GM12892 (cell line): ENCODE results near the gene IL17C.
A peak's percentile ranks its signal among the peaks of the same experiment; 100 is the strongest.

Experiments
- DNase-seq: peaks from one replicate; pipeline ENCODE4 v3.0.0; 2011; ENCODE audit not compliant: insufficient read length
- FAIRE-seq: peaks from 2 replicates; lab custom pipeline; 2011; peaks lifted over from hg19 to GRCh38; lab: Jason Lieb, UNC
- POLR2A ChIP-seq: IDR thresholded peaks from 2 replicates; pipeline ENCODE4 v1.6.1; 2011; ENCODE audit warnings: low read depth, low read length, control low read depth
- POLR2AphosphoS5 ChIP-seq: IDR thresholded peaks from 2 replicates; pipeline ENCODE4 v1.6.1; 2011; ENCODE audit warnings: low read depth, low read length, control low read depth
- TAF1 ChIP-seq: IDR thresholded peaks from 2 replicates; pipeline ENCODE4 v1.6.1; 2011; ENCODE audit warnings: low read depth, mild to moderate bottlenecking, control low read depth, low read length, borderline replicate concordance

Gene IL17C

GRCh38 chr16:88630941-88631340 is 7.4 kb upstream of the IL17C start:
- FAIRE-seq (no peak), DNase-seq (no peak)
- no peak for TF ChIP-seq TAF1
- no peak for TF ChIP-seq POLR2A
- TF ChIP-seq POLR2AphosphoS5: no peak

GRCh38 chr16:88631384-88631783 is 7.0 kb upstream of the IL17C start:
- no peak for FAIRE-seq
- TF ChIP-seq TAF1: no peak
- TF ChIP-seq POLR2AphosphoS5: no peak
- no peak for TF ChIP-seq POLR2A

DNA sequence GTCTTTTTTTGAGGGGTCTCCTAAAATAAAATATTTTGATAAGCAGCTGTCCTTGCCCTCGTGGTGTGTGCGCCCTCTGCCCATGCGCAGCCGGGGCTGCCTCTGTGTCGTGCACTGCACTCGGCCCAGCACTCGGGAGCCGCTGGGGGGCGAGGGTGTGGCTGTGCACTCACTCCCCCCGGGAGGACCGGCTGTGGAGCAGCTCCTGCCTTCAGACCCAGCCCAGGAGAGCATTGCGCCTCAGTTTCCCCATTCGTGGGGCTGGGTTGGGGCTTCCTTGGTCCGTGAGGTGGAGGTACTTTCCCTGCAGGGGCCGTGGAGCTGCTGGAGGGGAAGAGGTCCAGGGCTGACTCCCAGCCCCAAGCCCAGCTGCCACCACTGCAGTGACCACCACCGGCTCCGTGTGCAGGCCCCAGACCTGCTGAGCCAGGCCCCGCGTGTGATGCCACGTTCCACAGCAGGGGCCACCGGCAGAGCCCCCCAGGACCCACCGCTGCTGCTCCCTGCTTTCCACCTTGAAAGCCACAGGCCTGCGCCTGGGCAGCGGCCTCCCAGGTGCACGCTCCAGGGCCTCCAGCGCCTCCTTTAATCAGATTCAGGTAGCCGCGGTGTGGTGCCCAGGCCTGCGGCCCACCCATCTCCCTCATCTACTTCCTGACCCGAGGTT is 6.3 kb upstream of the IL17C start:
- FAIRE-seq (no peak), DNase-seq (no peak)
- TF ChIP-seq POLR2AphosphoS5 (no peak), TAF1 (no peak), POLR2A (no peak)

More at GRCh38 chr16:88631384-88631783, 7.0 kb upstream of the IL17C start:
- no peak for DNase-seq

GRCh38 chr16:88632587-88632930 is 5.8 kb upstream of the IL17C start:
- no peak for FAIRE-seq

DNA sequence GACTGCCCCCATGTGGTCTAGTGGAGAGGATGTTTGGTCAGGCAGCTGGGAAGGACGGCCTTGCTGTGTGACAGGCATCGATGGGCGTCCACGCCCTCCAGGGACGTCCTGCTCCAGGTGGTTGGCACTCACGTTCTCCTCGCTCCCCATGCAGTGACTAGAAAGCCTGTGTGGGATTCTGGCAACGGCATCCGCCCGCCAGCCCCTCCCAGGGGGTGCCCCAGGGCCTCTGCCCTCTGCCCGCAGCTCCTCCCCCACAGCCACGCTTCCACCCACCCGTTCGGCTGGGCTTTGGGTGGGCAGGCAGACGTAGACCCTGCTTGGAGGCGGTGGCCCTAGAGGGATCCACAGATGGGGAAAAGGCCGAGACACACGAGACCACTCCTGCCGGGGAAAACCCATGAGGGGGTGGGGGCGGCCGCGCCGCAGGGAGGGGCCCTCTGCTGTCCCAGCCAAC is 4.7 kb upstream of the IL17C start:
- TF ChIP-seq POLR2A (no peak), TAF1 (no peak), POLR2AphosphoS5 (no peak)
- FAIRE-seq: peak; percentile 93
- DNase-seq: no peak

More at GRCh38 chr16:88632587-88632930, 5.8 kb upstream of the IL17C start:
- no peak for DNase-seq
- no peak for TF ChIP-seq TAF1
- no peak for TF ChIP-seq POLR2AphosphoS5
- no peak for TF ChIP-seq POLR2A

DNA sequence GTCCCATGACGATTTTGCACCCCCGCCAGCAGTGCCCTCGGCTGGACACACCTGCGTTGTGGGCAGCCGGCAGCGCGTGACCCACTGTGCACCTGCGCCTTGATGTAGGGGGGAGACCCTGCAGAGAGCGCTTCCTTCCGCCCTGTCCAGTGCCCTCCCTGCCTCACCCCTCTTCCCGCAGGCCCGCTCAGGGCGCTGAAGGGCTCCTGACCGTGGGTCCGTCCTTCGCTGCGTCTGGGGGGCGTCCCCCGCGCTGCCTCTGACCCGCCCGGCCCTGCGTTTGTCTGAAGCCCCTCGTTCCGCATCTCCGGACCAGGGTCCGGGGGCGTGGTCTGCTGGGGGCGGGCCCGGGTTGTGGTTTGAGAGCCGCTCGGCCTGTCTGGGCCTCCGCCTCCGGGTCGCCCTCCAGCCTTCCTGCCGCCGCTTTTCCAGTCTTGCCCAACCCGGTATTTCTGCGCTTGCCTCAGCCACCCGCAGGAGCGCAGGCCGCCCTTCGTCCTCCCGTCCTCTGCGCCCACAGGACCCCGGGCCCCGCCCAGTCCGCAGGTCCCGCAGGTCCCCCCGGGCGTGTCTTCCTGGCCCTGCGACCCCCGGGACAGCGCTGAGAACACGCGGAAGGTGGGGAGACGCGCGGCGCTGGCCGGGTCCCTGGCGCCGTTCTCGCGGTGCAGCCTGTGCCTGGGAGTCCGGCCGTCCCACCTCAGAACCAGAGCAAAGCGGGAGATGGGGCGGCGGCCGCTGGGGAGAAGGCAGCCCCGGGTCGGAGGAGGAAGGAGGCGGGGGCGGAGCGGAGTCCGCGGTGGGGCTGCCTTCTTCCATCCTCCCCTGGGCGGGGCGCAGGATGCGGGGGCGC is 4.0 kb upstream of the IL17C start:
- no peak for FAIRE-seq
- TF ChIP-seq POLR2A (no peak; the same call in 1 of the 2 replicates), TAF1 (no peak), POLR2AphosphoS5 (no peak)

GRCh38 chr16:88634994-88635670 is 3.2 kb upstream of the IL17C start:
- FAIRE-seq: peak; percentile 86
- DNase-seq: no peak
- TF ChIP-seq TAF1: no peak
- no peak for TF ChIP-seq POLR2AphosphoS5
- TF ChIP-seq POLR2A: no peak

More for the DNA sequence above, 4.0 kb upstream of the IL17C start:
- DNase-seq: peak; percentile 80

DNA sequence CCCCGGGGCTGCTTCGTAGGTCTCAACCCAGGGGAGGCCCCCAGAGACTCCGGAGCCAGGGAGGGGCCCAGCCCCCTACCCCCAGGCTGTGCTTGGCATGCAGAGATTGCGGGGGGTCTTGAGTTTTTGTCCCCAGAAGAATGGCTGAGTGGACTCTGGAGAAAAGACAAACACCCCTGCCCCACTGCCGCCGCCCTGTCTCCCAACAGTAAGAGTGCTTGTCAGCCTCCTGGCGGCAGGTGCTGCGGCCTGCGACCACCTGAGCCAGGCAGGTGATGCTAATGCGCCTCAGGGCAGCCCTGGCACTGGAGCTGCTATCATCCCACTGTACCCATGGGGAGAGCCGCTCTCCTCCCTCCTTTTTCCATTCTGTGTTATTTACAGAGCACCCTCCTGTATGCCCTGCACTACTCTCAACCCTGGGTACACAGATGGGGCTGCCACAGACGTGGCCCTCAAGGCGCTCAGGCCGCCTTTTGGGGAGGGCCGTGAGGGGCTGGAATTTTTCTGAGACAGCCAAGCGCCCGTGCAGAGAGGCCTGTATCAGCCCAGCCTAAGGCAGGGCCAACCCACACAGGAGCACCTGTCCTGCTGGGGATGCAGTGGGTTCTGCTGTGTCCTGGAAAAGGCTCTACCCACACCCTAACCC is 2.6 kb upstream of the IL17C start:
- TF ChIP-seq POLR2A: no peak
- TF ChIP-seq TAF1: no peak
- no peak for TF ChIP-seq POLR2AphosphoS5
- DNase-seq (no peak), FAIRE-seq (no peak)

GRCh38 chr16:88636488-88637265 is 1.7 kb upstream of the IL17C start:
- no peak for FAIRE-seq

DNA sequence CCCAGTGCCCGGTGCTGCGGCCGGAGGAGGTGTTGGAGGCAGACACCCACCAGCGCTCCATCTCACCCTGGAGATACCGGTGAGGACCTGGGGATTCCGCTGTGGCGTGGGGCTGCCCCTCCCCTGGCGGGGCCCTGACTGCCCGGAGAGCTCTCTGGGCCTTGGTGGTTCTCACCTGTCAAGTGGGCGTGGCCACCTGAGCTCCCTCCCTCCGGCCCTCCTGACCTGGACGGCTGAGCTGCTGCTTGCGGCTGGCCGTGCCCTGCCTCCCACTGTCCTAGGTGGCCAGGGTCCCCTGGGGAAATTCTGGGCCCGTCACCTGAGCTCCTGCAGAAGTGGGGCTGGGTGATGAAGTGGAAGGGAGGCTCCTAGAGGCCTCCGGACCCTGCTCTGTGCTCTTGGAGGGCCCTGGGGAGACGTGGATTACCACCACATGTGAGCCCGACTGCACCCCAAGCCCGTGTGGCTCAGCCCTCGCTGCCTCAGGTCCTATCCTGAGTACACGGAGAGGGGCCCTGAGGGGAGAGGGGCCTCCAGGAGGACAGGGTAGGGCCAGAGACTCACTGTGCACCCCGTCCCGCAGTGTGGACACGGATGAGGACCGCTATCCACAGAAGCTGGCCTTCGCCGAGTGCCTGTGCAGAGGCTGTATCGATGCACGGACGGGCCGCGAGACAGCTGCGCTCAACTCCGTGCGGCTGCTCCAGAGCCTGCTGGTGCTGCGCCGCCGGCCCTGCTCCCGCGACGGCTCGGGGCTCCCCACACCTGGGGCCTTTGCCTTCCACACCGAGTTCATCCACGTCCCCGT is 1.1 kb downstream of the IL17C start:
- FAIRE-seq (no peak), DNase-seq (no peak)
- no peak for TF ChIP-seq TAF1
- no peak for TF ChIP-seq POLR2AphosphoS5
- no peak for TF ChIP-seq POLR2A

More at GRCh38 chr16:88636488-88637265, 1.7 kb upstream of the IL17C start:
- DNase-seq: no peak
- no peak for TF ChIP-seq TAF1
- no peak for TF ChIP-seq POLR2A
- TF ChIP-seq POLR2AphosphoS5: no peak
